Stimulated activated memory B cell treated with anti-CD40 and anti-IgM and Interleukin-4, amounts not matched to agents 10 μg/mL and 1 μg/mL and 100 μg/mL, for 72 hours (primary cell): ENCODE data around the gene KDM4B.

Experiments
- ATAC-seq: fragments of 150-1000 bp; cut with Tn5 transposase; 2 replicates; pipeline ENCODE4 v1.10.0; 2021
- H3K27ac Mint-ChIP-seq: one replicate; pipeline ENCODE4 v1.8.0; 2022; ENCODE audit warnings: mild to moderate bottlenecking, mixed read lengths
- H3K27me3 Mint-ChIP-seq: one replicate; pipeline ENCODE4 v1.8.0; 2022; ENCODE audit warnings: mixed read lengths
- H3K36me3 Mint-ChIP-seq: one replicate; pipeline ENCODE4 v1.8.0; 2022; ENCODE audit warnings: mixed read lengths
- H3K4me1 Mint-ChIP-seq: one replicate; pipeline ENCODE4 v1.8.0; 2022; ENCODE audit warnings: mixed read lengths
- H3K4me3 Mint-ChIP-seq: one replicate; pipeline ENCODE4 v1.8.0; 2022; ENCODE audit warnings: mild to moderate bottlenecking, moderate library complexity, mixed read lengths
- H3K9me3 Mint-ChIP-seq: one replicate; pipeline ENCODE4 v1.8.0; 2022; ENCODE audit warnings: mixed read lengths

Gene KDM4B

GRCh38 chr19:5078666-5079065, 109.8 kb downstream of the KDM4B start:
- H3K27me3 Mint-ChIP-seq, result no peaks in the 10 kb centered on the region

GRCh38 chr19:5079071-5079774, 110.3 kb downstream of the KDM4B start:
- Mint-ChIP-seq H3K4me1 (peaks cover 7% of the 10 kb centered on the region), H3K9me3 (no peaks in the 10 kb centered on the region), H3K4me3 (no peak overlapping the region), H3K27ac (no peak overlapping the region), H3K27me3 (no peaks in the 10 kb centered on the region), H3K36me3 (peaks cover 29% of the 10 kb centered on the region)
- no peak for ATAC-seq

More at GRCh38 chr19:5078666-5079065, 109.8 kb downstream of the KDM4B start:
- no peak for ATAC-seq
- peaks cover 13% of the 10 kb centered on the region for H3K4me1 Mint-ChIP-seq
- peaks cover 29% of the 10 kb centered on the region for H3K36me3 Mint-ChIP-seq
- no peak overlapping the region for H3K4me3 Mint-ChIP-seq
- no peaks in the 10 kb centered on the region for H3K9me3 Mint-ChIP-seq
- H3K27ac Mint-ChIP-seq, result no peak overlapping the region

GRCh38 chr19:5080030-5080654, 111.2 kb downstream of the KDM4B start:
- no peaks in the 10 kb centered on the region for H3K27me3 Mint-ChIP-seq
- H3K4me1 Mint-ChIP-seq, result no peaks in the 10 kb centered on the region
- peaks cover 29% of the 10 kb centered on the region for H3K36me3 Mint-ChIP-seq
- ATAC-seq, result no peak
- H3K27ac Mint-ChIP-seq, result no peak overlapping the region
- no peaks in the 10 kb centered on the region for H3K9me3 Mint-ChIP-seq
- H3K4me3 Mint-ChIP-seq, result no peak overlapping the region

GRCh38 chr19:5080809-5081208, 111.9 kb downstream of the KDM4B start:
- H3K27ac Mint-ChIP-seq, result no peak overlapping the region
- H3K36me3 Mint-ChIP-seq, result peaks cover 29% of the 10 kb centered on the region

GRCh38 chr19:5081443-5082161, 112.7 kb downstream of the KDM4B start:
- Mint-ChIP-seq H3K27me3 (no peaks in the 10 kb centered on the region), H3K9me3 (no peaks in the 10 kb centered on the region), H3K4me3 (no peak overlapping the region), H3K4me1 (no peaks in the 10 kb centered on the region), H3K27ac (no peak overlapping the region), H3K36me3 (peaks cover 29% of the 10 kb centered on the region)
- no peak for ATAC-seq

More at GRCh38 chr19:5080809-5081208, 111.9 kb downstream of the KDM4B start:
- Mint-ChIP-seq H3K9me3 (no peaks in the 10 kb centered on the region), H3K4me1 (no peaks in the 10 kb centered on the region), H3K4me3 (no peak overlapping the region), H3K27me3 (no peaks in the 10 kb centered on the region)
- no peak for ATAC-seq

- Mint-ChIP-seq H3K27ac (no peak overlapping the region), H3K27me3 (no peaks in the 10 kb centered on the region), H3K36me3 (peaks cover 35% of the 10 kb centered on the region), H3K9me3 (no peaks in the 10 kb centered on the region), H3K4me1 (no peaks in the 10 kb centered on the region), H3K4me3 (no peak overlapping the region)
- ATAC-seq, result no peak
Observed at GRCh38 chr19:5083547-5083965, 114.6 kb downstream of the KDM4B start.

- Mint-ChIP-seq H3K9me3 (no peaks in the 10 kb centered on the region), H3K4me1 (no peaks in the 10 kb centered on the region), H3K27ac (no peak overlapping the region), H3K36me3 (peaks cover 29% of the 10 kb centered on the region), H3K27me3 (no peaks in the 10 kb centered on the region), H3K4me3 (no peak overlapping the region)
- ATAC-seq, result no peak
Observed at GRCh38 chr19:5085566-5085965, 116.7 kb downstream of the KDM4B start.

GRCh38 chr19:5086230-5086629, 117.3 kb downstream of the KDM4B start:
- Mint-ChIP-seq H3K4me1 (no peaks in the 10 kb centered on the region), H3K27me3 (no peaks in the 10 kb centered on the region), H3K27ac (no peak overlapping the region), H3K36me3 (peaks cover 23% of the 10 kb centered on the region), H3K4me3 (no peak overlapping the region), H3K9me3 (no peaks in the 10 kb centered on the region)
- no peak for ATAC-seq

GRCh38 chr19:5086725-5087439, 118.0 kb downstream of the KDM4B start:
- Mint-ChIP-seq H3K4me1 (no peaks in the 10 kb centered on the region), H3K9me3 (no peaks in the 10 kb centered on the region), H3K27ac (no peak overlapping the region), H3K36me3 (peaks cover 20% of the 10 kb centered on the region), H3K27me3 (no peaks in the 10 kb centered on the region), H3K4me3 (no peak overlapping the region)
- ATAC-seq, result no peak

- Mint-ChIP-seq H3K4me1 (no peaks in the 10 kb centered on the region), H3K4me3 (no peak overlapping the region), H3K27ac (no peak overlapping the region), H3K9me3 (no peaks in the 10 kb centered on the region), H3K36me3 (peaks cover 20% of the 10 kb centered on the region), H3K27me3 (no peaks in the 10 kb centered on the region)
- ATAC-seq, result no peak
Observed at GRCh38 chr19:5089283-5089682, 120.4 kb downstream of the KDM4B start.

GRCh38 chr19:5090465-5091017, 121.6 kb downstream of the KDM4B start:
- Mint-ChIP-seq H3K27ac (no peak overlapping the region), H3K4me1 (no peaks in the 10 kb centered on the region), H3K4me3 (no peak overlapping the region), H3K9me3 (no peaks in the 10 kb centered on the region), H3K27me3 (no peaks in the 10 kb centered on the region), H3K36me3 (peaks cover 21% of the 10 kb centered on the region)
- no peak for ATAC-seq

GRCh38 chr19:5091018-5091683, 122.2 kb downstream of the KDM4B start:
- Mint-ChIP-seq H3K9me3 (no peaks in the 10 kb centered on the region), H3K4me1 (no peaks in the 10 kb centered on the region), H3K27ac (no peak overlapping the region), H3K27me3 (no peaks in the 10 kb centered on the region), H3K4me3 (no peak overlapping the region), H3K36me3 (peaks cover 26% of the 10 kb centered on the region)
- ATAC-seq, result no peak

- H3K27me3 Mint-ChIP-seq, result no peaks in the 10 kb centered on the region
- ATAC-seq, result no peak
- no peaks in the 10 kb centered on the region for H3K9me3 Mint-ChIP-seq
- no peaks in the 10 kb centered on the region for H3K4me1 Mint-ChIP-seq
- H3K36me3 Mint-ChIP-seq, result peaks cover 29% of the 10 kb centered on the region
- no peak overlapping the region for H3K27ac Mint-ChIP-seq
- H3K4me3 Mint-ChIP-seq, result no peak overlapping the region
Observed at GRCh38 chr19:5091684-5092480, 123.0 kb downstream of the KDM4B start.

GRCh38 chr19:5092481-5092843, 123.5 kb downstream of the KDM4B start:
- no peak for ATAC-seq
- H3K4me3 Mint-ChIP-seq, result no peak overlapping the region
- H3K27ac Mint-ChIP-seq, result no peak overlapping the region
- peaks cover 35% of the 10 kb centered on the region for H3K36me3 Mint-ChIP-seq
- no peaks in the 10 kb centered on the region for H3K27me3 Mint-ChIP-seq
- H3K9me3 Mint-ChIP-seq, result no peaks in the 10 kb centered on the region
- no peaks in the 10 kb centered on the region for H3K4me1 Mint-ChIP-seq
